Measurements from ENCODE around the gene ASB15.

Gene ASB15

GRCh38 chr7:123608991-123609882 is 7.6 kb downstream of the ASB15 start:
- no peak overlapping the region for H3K27ac ChIP-seq (ENCODE audit: low read length)
- no peak overlapping the region for H3K4me3 ChIP-seq (ENCODE audit: low read depth in 1 of 2, low read length in 2 of 2)
- no peak overlapping the region for H3K4me2 ChIP-seq (ENCODE audit: insufficient read depth, low read length)
- no peaks in the 10 kb centered on the region for H3K79me2 ChIP-seq (ENCODE audit: insufficient read depth, low read length)
- ATAC-seq (ENCODE audit: insufficient read depth, low read depth) (no peak), DNase-seq (no peak)
- H2AFZ ChIP-seq (ENCODE audit: low read depth, low read length): no peak overlapping the region
- H3K4me1 ChIP-seq (ENCODE audit: insufficient read depth, low read length): no peaks in the 10 kb centered on the region
- no peaks in the 10 kb centered on the region for H3K36me3 ChIP-seq (ENCODE audit: insufficient read depth, low read length)
- TF ChIP-seq EZH2 (IDR thresholded peaks at IDR 0.05; ENCODE audit: borderline replicate concordance, low read depth, low read length, severe bottlenecking): no peak
- no peak for TF ChIP-seq CTCF (IDR thresholded peaks at IDR 0.05; ENCODE audit: borderline replicate concordance, extremely low read depth, low read length, poor library complexity, severe bottlenecking)
- H3K27me3 ChIP-seq (ENCODE audit: insufficient read depth, low read length, poor library complexity): no peaks in the 10 kb centered on the region
- H4K20me1 ChIP-seq (ENCODE audit: insufficient read depth, low read length): no peaks in the 10 kb centered on the region
- no peaks in the 10 kb centered on the region for H3K9me3 ChIP-seq (ENCODE audit: insufficient read depth, low read length, severe bottlenecking)
- no peak overlapping the region for H3K9ac ChIP-seq (ENCODE audit: low read depth, low read length)

- Histone ChIP-seq H3K9me3 (ENCODE audit: insufficient read depth, low read length, severe bottlenecking) (no peaks in the 10 kb centered on the region), H3K27me3 (ENCODE audit: insufficient read depth, low read length, poor library complexity) (no peaks in the 10 kb centered on the region), H3K27ac (ENCODE audit: low read length) (no peak overlapping the region), H3K9ac (ENCODE audit: low read depth, low read length) (no peak overlapping the region), H3K4me2 (ENCODE audit: insufficient read depth, low read length) (no peak overlapping the region), H3K4me1 (ENCODE audit: insufficient read depth, low read length) (no peaks in the 10 kb centered on the region), H4K20me1 (ENCODE audit: insufficient read depth, low read length) (no peaks in the 10 kb centered on the region), H2AFZ (ENCODE audit: low read depth, low read length) (no peak overlapping the region), H3K4me3 (ENCODE audit: low read depth in 1 of 2, low read length in 2 of 2) (no peak overlapping the region), H3K79me2 (ENCODE audit: insufficient read depth, low read length) (no peaks in the 10 kb centered on the region), H3K36me3 (ENCODE audit: insufficient read depth, low read length) (no peaks in the 10 kb centered on the region)
- DNase-seq (no peak), ATAC-seq (ENCODE audit: insufficient read depth, low read depth) (no peak)
- TF ChIP-seq CTCF (IDR thresholded peaks at IDR 0.05; ENCODE audit: borderline replicate concordance, extremely low read depth, low read length, poor library complexity, severe bottlenecking): no peak
- TF ChIP-seq EZH2 (IDR thresholded peaks at IDR 0.05; ENCODE audit: borderline replicate concordance, low read depth, low read length, severe bottlenecking): no peak
Measured at GRCh38 chr7:123609883-123610239, 8.2 kb downstream of the ASB15 start.

- H3K9ac ChIP-seq (ENCODE audit: low read depth, low read length): no peak overlapping the region
- no peak for TF ChIP-seq CTCF (IDR thresholded peaks at IDR 0.05; ENCODE audit: borderline replicate concordance, extremely low read depth, low read length, poor library complexity, severe bottlenecking)
Measured at GRCh38 chr7:123612024-123612423, 10.4 kb downstream of the ASB15 start.

More at GRCh38 chr7:123612024-123612423, 10.4 kb downstream of the ASB15 start:
- H2AFZ ChIP-seq (ENCODE audit: low read depth, low read length): no peak overlapping the region
- DNase-seq: no peak
- H3K79me2 ChIP-seq (ENCODE audit: insufficient read depth, low read length): no peaks in the 10 kb centered on the region
- no peaks in the 10 kb centered on the region for H3K27me3 ChIP-seq (ENCODE audit: insufficient read depth, low read length, poor library complexity)
- ATAC-seq (ENCODE audit: insufficient read depth, low read depth): no peak
- H3K4me1 ChIP-seq (ENCODE audit: insufficient read depth, low read length): no peaks in the 10 kb centered on the region
- no peaks in the 10 kb centered on the region for H3K36me3 ChIP-seq (ENCODE audit: insufficient read depth, low read length)
- H3K27ac ChIP-seq (ENCODE audit: low read length): no peak overlapping the region
- no peak overlapping the region for H3K4me3 ChIP-seq (ENCODE audit: low read depth in 1 of 2, low read length in 2 of 2)
- no peaks in the 10 kb centered on the region for H4K20me1 ChIP-seq (ENCODE audit: insufficient read depth, low read length)
- H3K9me3 ChIP-seq (ENCODE audit: insufficient read depth, low read length, severe bottlenecking): no peaks in the 10 kb centered on the region
- H3K4me2 ChIP-seq (ENCODE audit: insufficient read depth, low read length): no peak overlapping the region
